Breast epithelium (tissue), 4 donors: ENCODE measurements around the gene HCFC1. TPM values are rescaled to one million over a fixed set of nuclear protein-coding genes. Genes with fewer than 3 reads are reported as not detected.
"Not testable (repeated sequence)": the region's sequence is repeated elsewhere in the genome, so short reads cannot be mapped to it uniquely, and the experiment has no call there.

Experiments used
- DNase-seq, 2 donors: peaks; one replicate each; pipeline ENCODE4 v3.0.0-alpha.2; 2019; ENCODE audit warnings: low spot score in 2 of 2
- H3K27ac ChIP-seq, 2 donors: fragments of 200-600 bp; sonication (generic) in 1 of 2; one replicate each; pipeline ENCODE4 v1.5.1; 2016 to 2019; ENCODE audit warnings: mild to moderate bottlenecking in 1 of 2
- H3K27me3 ChIP-seq, 2 donors: fragments of 200-600 bp; sonication (generic) in 1 of 2; one replicate each; pipeline versions ENCODE4 v1.5.1 to v1.6.0; 2017 to 2019; ENCODE audit warnings: control low read depth in 1 of 2, mild to moderate bottlenecking in 1 of 2
- H3K36me3 ChIP-seq: fragments of 200-600 bp; one replicate; pipeline ENCODE4 v1.5.1; 2019
- H3K4me1 ChIP-seq, 2 donors: fragments of 200-600 bp; sonication (generic); one replicate each; pipeline ENCODE4 v1.5.1; 2016 to 2019; ENCODE audit warnings: control low read depth in 1 of 2
- H3K4me3 ChIP-seq, 3 donors: fragments of 200-600 bp; sonication (generic); 1 replicate in 2 of 3; 2 replicates in 1 of 3; pipeline ENCODE4 v1.5.1; 2016 to 2019; ENCODE audit warnings: mild to moderate bottlenecking in 3 of 3, moderate library complexity in 2 of 3
- H3K9me3 ChIP-seq, 2 donors: fragments of 200-600 bp; sonication (generic) in 1 of 2; one replicate each; pipeline ENCODE4 v1.5.1; 2016 to 2019; ENCODE audit warnings: control low read depth in 1 of 2
- POLR2A ChIP-seq: fragments of 450-650 bp; IDR thresholded peaks from one replicate; pipeline ENCODE4 v1.6.1; 2016; ENCODE audit warnings: antibody characterized with exemption, mild to moderate bottlenecking, moderate library complexity
- POLR2AphosphoS5 ChIP-seq, 3 donors: sonication (generic); formaldehyde crosslinking; IDR thresholded peaks; one replicate each; pipeline ENCODE4 v1.6.1; 2017; ENCODE audit warnings: antibody characterized with exemption in 3 of 3
- intact Hi-C: fragments of 100-400 bp; cut with DNase I; formaldehyde crosslinking; loops from one replicate; pipeline ENCODE4 v1.15.1; 2023; ENCODE audit warnings: low total_unique reads
- total RNA-seq, 3 donors: library from RNA; depleted of rRNA; stranded (reverse); fragments of >200 nt; gene quantifications; one replicate each; pipeline ENCODE4 v1.1.0, GENCODE V29; 2016
- TF ChIP-seq, protein P1 (sequence below), 3 donors: fragments of 450-650 bp; IDR thresholded peaks; one replicate each; pipeline ENCODE4 v1.5.1; 2016 to 2017; ENCODE audit warnings: antibody characterized with exemption in 3 of 3, mild to moderate bottlenecking in 3 of 3, moderate library complexity in 3 of 3

Gene HCFC1
- total RNA-seq, 3 donors from 2014 or later: 20.2 to 23.0 (median 22.6) TPM

DNA sequence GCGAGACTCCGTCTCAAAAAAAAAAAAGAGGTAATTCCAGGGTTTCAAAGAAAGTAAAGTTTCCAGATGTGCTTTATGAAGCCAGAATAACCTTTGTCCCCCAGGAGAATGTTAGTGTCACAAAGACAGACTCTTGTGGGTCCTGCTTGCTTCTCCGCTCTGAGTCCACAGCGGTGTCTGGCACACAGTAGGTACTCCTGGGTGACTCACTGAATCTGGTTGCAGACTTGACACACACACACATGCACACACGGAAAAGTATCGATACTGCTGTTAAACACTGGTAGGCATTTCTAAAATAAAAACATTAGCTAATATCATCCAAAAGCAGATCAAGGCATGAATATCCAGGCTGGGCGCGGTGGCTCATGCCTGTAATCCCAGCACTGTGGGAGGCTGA, 23.9 kb upstream of the HCFC1 start:
- H3K9me3 ChIP-seq: no peaks in the 10 kb centered on the region
- H3K27ac ChIP-seq: no peak overlapping the region
- H3K4me3 ChIP-seq: no peak overlapping the region
- no peaks in the 10 kb centered on the region for H3K4me1 ChIP-seq
- intact Hi-C loops: no loop called here
- no peak for TF ChIP-seq POLR2A
- no peak for TF ChIP-seq POLR2AphosphoS5 (IDR thresholded peaks at IDR 0.05)
- TF ChIP-seq, protein P1, sequence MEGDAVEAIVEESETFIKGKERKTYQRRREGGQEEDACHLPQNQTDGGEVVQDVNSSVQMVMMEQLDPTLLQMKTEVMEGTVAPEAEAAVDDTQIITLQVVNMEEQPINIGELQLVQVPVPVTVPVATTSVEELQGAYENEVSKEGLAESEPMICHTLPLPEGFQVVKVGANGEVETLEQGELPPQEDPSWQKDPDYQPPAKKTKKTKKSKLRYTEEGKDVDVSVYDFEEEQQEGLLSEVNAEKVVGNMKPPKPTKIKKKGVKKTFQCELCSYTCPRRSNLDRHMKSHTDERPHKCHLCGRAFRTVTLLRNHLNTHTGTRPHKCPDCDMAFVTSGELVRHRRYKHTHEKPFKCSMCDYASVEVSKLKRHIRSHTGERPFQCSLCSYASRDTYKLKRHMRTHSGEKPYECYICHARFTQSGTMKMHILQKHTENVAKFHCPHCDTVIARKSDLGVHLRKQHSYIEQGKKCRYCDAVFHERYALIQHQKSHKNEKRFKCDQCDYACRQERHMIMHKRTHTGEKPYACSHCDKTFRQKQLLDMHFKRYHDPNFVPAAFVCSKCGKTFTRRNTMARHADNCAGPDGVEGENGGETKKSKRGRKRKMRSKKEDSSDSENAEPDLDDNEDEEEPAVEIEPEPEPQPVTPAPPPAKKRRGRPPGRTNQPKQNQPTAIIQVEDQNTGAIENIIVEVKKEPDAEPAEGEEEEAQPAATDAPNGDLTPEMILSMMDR (IDR thresholded peaks at IDR 0.05): no peak
- H3K27me3 ChIP-seq: peaks cover 0 to 40% of the 10 kb centered on the region in 2 donors
- H3K36me3 ChIP-seq: no peaks in the 10 kb centered on the region
- no peak for DNase-seq

DNA sequence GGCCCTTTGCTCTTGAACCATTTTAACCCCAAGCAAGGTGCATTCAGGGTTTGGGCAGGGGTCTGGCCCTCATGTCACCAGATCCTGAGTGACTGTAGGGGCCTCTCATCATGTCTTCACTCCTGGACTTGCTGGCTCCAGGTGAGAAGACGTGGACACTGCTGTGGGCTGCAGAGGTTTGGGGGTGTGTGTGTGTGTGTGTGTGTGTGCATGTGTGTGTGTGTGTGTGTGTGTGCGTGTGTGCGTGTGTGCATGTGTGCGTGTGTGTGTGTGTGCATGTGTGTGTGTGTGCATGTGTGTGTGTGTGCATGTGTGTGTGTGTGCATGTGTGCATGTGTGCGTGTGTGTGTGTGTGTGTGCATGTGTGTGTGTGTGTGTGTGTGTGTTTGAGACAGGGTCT, 22.8 kb upstream of the HCFC1 start:
- H3K9me3 ChIP-seq, H3K27ac ChIP-seq, H3K4me3 ChIP-seq, DNase-seq, intact Hi-C loops, H3K4me1 ChIP-seq, H3K36me3 ChIP-seq: not testable (repeated sequence)
- H3K27me3 ChIP-seq: peaks cover 0 to 38% of the 10 kb centered on the region in 2 donors

DNA sequence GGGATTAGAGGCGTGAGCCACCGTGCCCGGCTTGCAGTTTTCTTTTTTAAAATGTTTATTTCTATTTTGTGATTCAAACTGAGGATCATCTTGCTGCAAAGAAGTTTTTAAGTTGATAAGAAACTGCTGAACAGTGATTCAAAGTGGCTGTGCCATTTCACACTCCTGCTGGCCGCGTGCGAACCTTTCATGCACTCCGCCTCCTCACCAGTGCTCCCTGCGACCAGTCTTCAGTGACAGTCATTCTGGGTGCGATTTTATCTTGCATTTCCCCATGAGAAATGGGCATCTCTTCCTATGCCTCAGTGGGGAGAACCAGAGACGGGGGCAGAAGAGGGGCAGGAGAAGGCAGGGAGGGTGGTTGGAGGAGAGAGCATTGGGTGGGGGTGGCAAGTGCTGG, 22.4 kb upstream of the HCFC1 start:
- H3K4me1 ChIP-seq: no peaks in the 10 kb centered on the region
- intact Hi-C loops: no loop called here
- peaks cover 0 to 36% of the 10 kb centered on the region in 2 donors for H3K27me3 ChIP-seq
- no peak overlapping the region for H3K4me3 ChIP-seq
- TF ChIP-seq, protein P1 (IDR thresholded peaks at IDR 0.05): no peak
- no peak for TF ChIP-seq POLR2AphosphoS5 (IDR thresholded peaks at IDR 0.05)
- no peak for TF ChIP-seq POLR2A
- no peaks in the 10 kb centered on the region for H3K36me3 ChIP-seq
- H3K9me3 ChIP-seq: no peaks in the 10 kb centered on the region
- H3K27ac ChIP-seq: no peak overlapping the region
- DNase-seq: no peak

DNA sequence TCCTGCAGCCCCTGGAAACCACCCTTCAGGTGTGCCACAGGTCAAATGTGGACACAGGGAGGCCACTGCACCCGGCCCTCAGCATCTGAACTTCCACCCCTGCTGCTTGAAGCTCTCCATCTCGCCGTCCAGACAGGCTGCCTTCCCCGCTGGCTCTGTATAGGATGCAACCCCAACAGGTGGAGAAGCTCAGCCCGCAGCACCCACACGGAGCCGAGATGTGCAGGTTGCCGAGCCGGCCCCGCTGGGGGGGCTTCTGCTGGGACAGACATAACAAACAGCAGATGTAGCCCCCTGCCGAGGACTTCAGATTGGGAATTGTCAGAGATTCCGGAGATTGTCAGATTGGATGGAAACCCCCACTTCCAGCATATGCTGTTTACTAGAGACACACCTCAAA, 21.5 kb upstream of the HCFC1 start:
- H3K4me3 ChIP-seq: no peak overlapping the region
- no peak overlapping the region for H3K27ac ChIP-seq
- peaks cover 0 to 32% of the 10 kb centered on the region in 2 donors for H3K27me3 ChIP-seq
- H3K36me3 ChIP-seq: no peaks in the 10 kb centered on the region
- no peak for DNase-seq
- no peaks in the 10 kb centered on the region for H3K9me3 ChIP-seq
- TF ChIP-seq, protein P1 (IDR thresholded peaks at IDR 0.05): no peak
- no peak for TF ChIP-seq POLR2AphosphoS5 (IDR thresholded peaks at IDR 0.05)
- no peak for TF ChIP-seq POLR2A
- H3K4me1 ChIP-seq: no peaks in the 10 kb centered on the region
- intact Hi-C loops: no loop called here

DNA sequence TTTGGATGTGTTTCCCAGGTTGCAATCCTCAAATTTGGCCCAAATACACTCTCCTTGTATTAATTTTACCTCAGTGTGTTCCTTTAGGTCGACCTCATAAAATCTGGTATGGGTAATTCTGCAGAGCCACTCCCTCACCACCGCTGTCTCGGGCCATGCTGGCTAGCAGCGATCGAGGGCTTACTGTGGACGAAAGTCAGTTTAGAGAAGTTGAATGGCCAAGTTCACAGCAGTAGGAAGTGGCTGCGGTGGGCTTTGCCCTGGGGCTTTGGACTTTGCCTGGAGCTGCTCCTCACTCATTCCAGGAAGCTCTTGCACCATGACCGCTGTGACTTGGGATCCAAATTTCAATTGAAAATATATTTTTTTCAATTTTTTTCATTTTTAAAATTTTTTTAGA, 20.6 kb upstream of the HCFC1 start:
- Histone ChIP-seq H3K4me3 (no peak overlapping the region), H3K27ac (no peak overlapping the region), H3K36me3 (no peaks in the 10 kb centered on the region), H3K9me3 (no peaks in the 10 kb centered on the region), H3K4me1 (no peaks in the 10 kb centered on the region), H3K27me3 (peaks cover 0 to 28% of the 10 kb centered on the region in 2 donors)
- TF ChIP-seq, protein P1 (IDR thresholded peaks at IDR 0.05): no peak
- TF ChIP-seq POLR2AphosphoS5 (IDR thresholded peaks at IDR 0.05): no peak
- no peak for TF ChIP-seq POLR2A
- no peak for DNase-seq
- intact Hi-C loops: no loop called here

DNA sequence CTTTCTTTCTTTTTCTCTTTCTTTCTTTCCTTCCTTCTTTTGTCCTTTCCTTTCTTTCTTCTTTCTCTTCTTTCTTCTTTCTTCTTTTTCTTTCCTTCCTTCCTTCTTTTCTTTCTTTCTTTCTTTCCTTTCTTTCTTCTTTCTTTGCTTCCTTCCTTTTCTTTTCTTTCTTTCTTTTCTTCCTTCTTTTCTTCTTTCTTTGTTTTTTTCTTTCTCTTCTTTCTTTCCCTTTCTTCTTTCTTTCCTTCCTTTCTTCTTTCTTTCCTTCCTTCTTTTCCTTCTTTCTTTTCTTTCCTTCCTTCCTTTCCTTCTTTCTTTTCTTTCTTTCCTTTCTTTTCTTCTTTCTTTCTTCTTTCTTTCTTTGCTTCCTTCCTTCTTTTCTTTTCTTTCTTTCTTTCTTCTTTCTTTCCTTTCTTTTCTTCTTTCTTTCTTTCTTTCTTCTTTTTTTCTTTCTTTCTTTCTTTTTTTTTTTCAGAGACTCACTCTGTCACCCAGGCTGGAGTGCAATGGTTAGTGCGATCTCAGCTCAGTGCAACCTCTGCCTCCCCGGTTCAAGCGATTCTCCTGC, 19.5 kb upstream of the HCFC1 start:
- DNase-seq: no peak
- no peaks in the 10 kb centered on the region for H3K36me3 ChIP-seq
- intact Hi-C loops: no loop called here
- H3K27ac ChIP-seq: no peak overlapping the region
- peaks cover 0 to 19% of the 10 kb centered on the region in 2 donors for H3K27me3 ChIP-seq
- no peaks in the 10 kb centered on the region for H3K4me1 ChIP-seq
- H3K4me3 ChIP-seq: no peak overlapping the region
- TF ChIP-seq POLR2A (no peak), POLR2AphosphoS5 (IDR thresholded peaks at IDR 0.05) (no peak)
- TF ChIP-seq, protein P1 (IDR thresholded peaks at IDR 0.05): no peak
- no peaks in the 10 kb centered on the region for H3K9me3 ChIP-seq
